ENCODE data around the gene NCOA6.
A peak's percentile ranks its signal among the peaks of the same experiment; 100 is the strongest.

NCOA6 gene

GRCh38 chr20:34712525-34713192 is 112.8 kb downstream of the NCOA6 start:
- TF ChIP-seq GATA1 (IDR thresholded peaks at IDR 0.05; ENCODE audit: low read depth, low read length) (no peak), POLR2A (IDR thresholded peaks at IDR 0.05; ENCODE audit: low read length) (no peak)
- DNase-seq: peak in 1 of 2 experiments; percentile 56

GRCh38 chr20:34711813-34712430 is 113.5 kb downstream of the NCOA6 start:
- no peak for DNase-seq
- TF ChIP-seq GATA1 (IDR thresholded peaks at IDR 0.05; ENCODE audit: low read depth, low read length) (no peak), POLR2A (IDR thresholded peaks at IDR 0.05; ENCODE audit: low read length) (no peak)

GRCh38 chr20:34710861-34711574 is 114.4 kb downstream of the NCOA6 start:
- peak in 1 of 2 experiments; percentile 40 for DNase-seq
- TF ChIP-seq GATA1 (IDR thresholded peaks at IDR 0.05; ENCODE audit: low read depth, low read length) (no peak), POLR2A (IDR thresholded peaks at IDR 0.05; ENCODE audit: low read length) (no peak)

- TF ChIP-seq POLR2A (IDR thresholded peaks at IDR 0.05; ENCODE audit: low read length) (no peak), GATA1 (IDR thresholded peaks at IDR 0.05; ENCODE audit: low read depth, low read length) (no peak)
- no peak for DNase-seq
Measured at GRCh38 chr20:34710568-34710839, 114.9 kb downstream of the NCOA6 start.

DNA sequence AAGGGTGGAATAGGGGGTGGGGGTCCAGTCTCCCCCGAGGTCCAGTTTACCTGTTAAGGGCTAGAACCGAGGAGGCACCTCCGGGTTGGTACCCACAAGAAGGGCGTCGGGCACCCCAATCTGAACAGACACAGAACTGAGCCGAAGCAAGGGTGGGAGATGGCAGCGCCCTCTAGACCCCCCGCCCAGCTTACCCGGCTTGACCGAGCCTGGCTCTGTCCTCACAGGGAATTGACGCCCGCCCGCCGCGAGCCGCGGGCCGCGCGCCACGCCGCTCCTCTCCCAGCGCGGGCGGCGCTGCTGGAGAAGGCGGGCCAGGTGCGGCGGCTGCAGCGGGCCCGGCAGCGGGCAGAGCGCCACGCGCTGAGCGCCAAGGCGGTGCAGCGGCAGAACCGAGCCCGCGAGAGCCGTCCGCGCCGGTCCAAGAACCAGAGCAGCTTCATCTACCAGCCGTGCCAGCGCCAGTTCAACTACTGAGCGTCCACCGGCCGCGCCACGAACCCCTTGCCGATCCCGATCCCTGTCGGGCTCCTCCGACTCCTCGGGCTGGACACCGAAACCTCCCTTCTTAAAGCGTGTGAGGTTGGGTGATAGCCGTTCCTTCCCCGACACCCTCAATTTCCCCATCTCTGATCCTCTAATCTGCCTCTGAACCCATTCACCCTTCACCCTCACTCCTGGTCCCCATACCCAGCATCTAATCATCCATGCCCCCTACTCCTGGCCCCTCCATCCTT is 115.5 kb downstream of the NCOA6 start:
- DNase-seq: peak; percentile 85 to 89
- no peak for TF ChIP-seq POLR2A (IDR thresholded peaks at IDR 0.05; ENCODE audit: low read length)
- no peak for TF ChIP-seq GATA1 (IDR thresholded peaks at IDR 0.05; ENCODE audit: low read depth, low read length)

- DNase-seq: peak; percentile 89 to 91
- TF ChIP-seq POLR2A (IDR thresholded peaks at IDR 0.05; ENCODE audit: low read length) (peak; percentile 54), GATA1 (IDR thresholded peaks at IDR 0.05; ENCODE audit: low read depth, low read length) (no peak)
Measured at GRCh38 chr20:34709044-34709830, 116.2 kb downstream of the NCOA6 start.

- DNase-seq: peak; percentile 58 to 72
Measured at GRCh38 chr20:34708621-34709043, 116.8 kb downstream of the NCOA6 start.

DNA sequence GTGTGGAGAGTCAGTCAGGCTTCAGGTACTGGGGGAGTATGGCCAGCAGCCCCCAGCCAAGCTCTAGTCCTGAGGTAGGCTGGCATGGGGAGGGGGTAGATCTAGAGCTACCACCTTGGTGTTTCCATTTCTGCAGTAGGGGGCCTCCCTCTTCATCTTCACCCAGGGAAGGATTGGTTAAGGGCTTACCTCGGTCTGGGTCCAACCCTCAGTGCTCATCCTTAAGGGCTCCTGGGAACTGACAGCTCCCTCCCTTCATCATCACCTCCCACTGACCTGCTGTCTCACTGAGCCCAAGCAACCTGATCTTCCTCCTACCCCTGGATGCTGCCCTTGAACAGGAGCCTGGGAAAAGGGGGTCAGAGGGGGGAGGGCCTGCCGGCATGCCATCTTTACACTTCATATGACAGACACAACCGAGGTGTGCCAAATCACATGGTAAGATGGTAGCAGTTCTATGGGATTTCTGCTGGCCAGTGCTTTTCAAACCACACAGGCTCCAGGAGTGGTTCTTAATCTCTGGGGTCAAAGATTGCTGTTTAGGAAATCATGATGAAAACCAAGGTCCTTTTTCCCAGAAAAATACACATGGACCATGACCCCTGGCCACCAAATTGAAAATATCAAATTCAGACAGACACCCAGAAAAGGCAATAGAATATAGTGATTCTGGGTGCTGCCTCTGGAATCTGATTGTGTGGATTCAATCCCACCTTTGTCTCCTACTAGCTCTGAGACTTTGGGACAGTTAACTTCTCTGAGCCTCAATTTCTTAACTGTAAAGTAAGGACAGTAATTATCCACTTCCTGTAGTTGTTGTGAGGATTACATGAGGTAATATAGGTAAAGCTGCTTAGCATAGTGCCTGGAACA is 118.3 kb downstream of the NCOA6 start:
- TF ChIP-seq GATA1 (IDR thresholded peaks at IDR 0.05; ENCODE audit: low read depth, low read length): no peak
- TF ChIP-seq POLR2A (IDR thresholded peaks at IDR 0.05; ENCODE audit: low read length): no peak
- DNase-seq: no peak

More at GRCh38 chr20:34708621-34709043, 116.8 kb downstream of the NCOA6 start:
- no peak for TF ChIP-seq GATA1 (IDR thresholded peaks at IDR 0.05; ENCODE audit: low read depth, low read length)
- no peak for TF ChIP-seq POLR2A (IDR thresholded peaks at IDR 0.05; ENCODE audit: low read length)

GRCh38 chr20:34706302-34706875 is 119.1 kb downstream of the NCOA6 start:
- no peak for DNase-seq
- TF ChIP-seq GATA1 (IDR thresholded peaks at IDR 0.05; ENCODE audit: low read depth, low read length): no peak
- TF ChIP-seq POLR2A (IDR thresholded peaks at IDR 0.05; ENCODE audit: low read length): no peak

DNA sequence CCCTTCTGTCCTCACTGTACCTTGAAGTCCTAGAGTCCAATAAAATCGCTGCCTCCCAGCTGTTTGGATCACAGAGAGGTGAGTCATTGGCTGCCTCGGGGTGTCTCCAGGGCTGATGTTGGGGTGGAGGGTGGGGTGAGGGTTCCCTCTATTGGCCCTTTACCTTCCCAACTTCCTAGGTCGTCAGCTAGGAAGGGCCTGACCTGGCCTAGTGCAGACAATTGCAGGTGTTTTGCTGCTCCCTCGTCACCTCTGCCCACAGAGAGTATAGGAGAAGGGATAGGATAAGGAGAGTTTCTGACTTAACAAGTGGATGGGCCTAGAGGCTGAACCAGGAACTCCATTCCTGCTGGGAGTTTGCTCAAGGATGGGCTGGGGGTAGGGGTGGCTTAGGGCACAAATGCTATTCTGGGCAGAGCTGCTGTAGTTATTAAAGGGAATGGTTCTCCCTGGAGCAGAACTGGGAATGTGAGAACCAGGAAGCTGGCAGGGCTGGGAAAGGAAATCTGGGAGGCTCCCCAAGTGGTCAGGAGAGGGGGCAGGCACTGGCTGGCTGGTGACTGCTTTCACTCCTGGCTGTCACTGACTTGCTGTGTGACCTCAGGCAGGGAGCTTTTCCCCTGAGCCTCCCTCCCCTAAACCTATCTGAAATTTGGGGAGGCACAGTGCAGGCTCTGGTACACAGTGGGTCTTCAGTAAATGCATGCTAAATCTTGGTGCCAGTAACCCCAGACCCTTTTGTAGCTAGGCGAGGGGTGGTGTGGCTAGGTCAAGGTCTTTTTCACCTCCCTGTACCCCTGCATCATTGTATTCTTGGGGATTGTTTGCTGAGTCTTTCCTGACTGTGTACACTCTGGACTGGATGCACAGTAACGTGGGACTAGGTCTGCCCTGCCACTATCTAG is 119.8 kb downstream of the NCOA6 start:
- peak; percentile 50 to 76 for DNase-seq
- TF ChIP-seq GATA1 (IDR thresholded peaks at IDR 0.05; ENCODE audit: low read depth, low read length): no peak
- TF ChIP-seq POLR2A (IDR thresholded peaks at IDR 0.05; ENCODE audit: low read length): no peak

DNA sequence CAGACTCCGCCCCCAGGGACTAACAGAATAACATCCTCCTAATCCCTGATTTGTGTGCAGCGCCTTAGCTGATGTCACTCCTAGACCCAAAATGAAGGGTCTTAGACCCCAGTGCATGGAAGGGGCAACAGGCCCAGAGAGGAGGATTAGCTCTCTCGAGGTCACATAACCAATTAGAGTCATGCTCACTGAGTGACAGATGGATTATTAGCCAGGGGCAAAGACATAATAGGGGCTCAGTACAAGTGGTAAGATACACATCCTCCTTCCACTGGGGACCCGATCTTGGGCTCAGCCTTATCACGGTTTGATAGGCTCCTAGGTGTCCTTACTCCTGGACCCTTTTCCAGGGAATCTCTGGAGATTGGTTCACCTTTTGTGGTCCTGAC is 120.4 kb downstream of the NCOA6 start:
- TF ChIP-seq POLR2A (IDR thresholded peaks at IDR 0.05; ENCODE audit: low read length): no peak
- no peak for DNase-seq
